ENCODE results near the gene HUNK. TPM values are rescaled to one million over a fixed set of nuclear protein-coding genes. Genes with fewer than 3 reads are reported as not detected.

HUNK gene
- total and polyA plus RNA-seq, 2 experiments from 2014 or later = 1.6 to 5.1 TPM

- no peaks in the 10 kb centered on the region for H3K36me3 ChIP-seq (ENCODE audit: insufficient read depth)
- no peaks in the 10 kb centered on the region for H3F3A ChIP-seq (replicated peaks; ENCODE audit: low read depth)
- H2AFZ ChIP-seq = no peak overlapping the region
- Mint-ChIP-seq H3K9me3 (peaks cover 8% of the 10 kb centered on the region), H3K27ac (no peak overlapping the region), H3K27me3 (ENCODE audit: insufficient read depth, low read depth, poor library complexity) (peaks cover 2% of the 10 kb centered on the region), H3K36me3 (ENCODE audit: low read depth) (no peaks in the 10 kb centered on the region), H3K4me1 (peaks cover 12% of the 10 kb centered on the region), H3K4me3 (no peak overlapping the region)
- no peak overlapping the region for H3K27ac ChIP-seq (ENCODE audit: low read depth)
- ATAC-seq = no peak
- H3K27me3 ChIP-seq (ENCODE audit: insufficient read depth) = no peaks in the 10 kb centered on the region
- H3K9me2 ChIP-seq (ENCODE audit: insufficient read depth) = peaks cover 6% of the 10 kb centered on the region; the same call in 1 of the 2 replicates
- no peak for TF ChIP-seq ZNF462 (CRISPR knock-in tag; IDR thresholded peaks at IDR 0.05)
- TF ChIP-seq REST (IDR thresholded peaks at IDR 0.05; ENCODE audit: unreplicated experiment) = no peak
- no peak for TF ChIP-seq NANOG (IDR thresholded peaks at IDR 0.05; ENCODE audit: borderline replicate concordance)
- no peak for TF ChIP-seq STAT1 (IDR thresholded peaks at IDR 0.05; ENCODE audit: unreplicated experiment)
- TF ChIP-seq JUNB (IDR thresholded peaks at IDR 0.05; ENCODE audit: unreplicated experiment) = no peak
- TF ChIP-seq ZNF331 (CRISPR knock-in tag; IDR thresholded peaks at IDR 0.05; ENCODE audit: low read depth) = no peak
- TF ChIP-seq EZH2 (IDR thresholded peaks at IDR 0.05; ENCODE audit: low read depth, unreplicated experiment) = no peak
- no peak for TF ChIP-seq ZNF114 (CRISPR knock-in tag; IDR thresholded peaks at IDR 0.05)
- no peak for TF ChIP-seq POLR2AphosphoS5 (IDR thresholded peaks at IDR 0.05; ENCODE audit: low read depth)
- TF ChIP-seq, protein P1, sequence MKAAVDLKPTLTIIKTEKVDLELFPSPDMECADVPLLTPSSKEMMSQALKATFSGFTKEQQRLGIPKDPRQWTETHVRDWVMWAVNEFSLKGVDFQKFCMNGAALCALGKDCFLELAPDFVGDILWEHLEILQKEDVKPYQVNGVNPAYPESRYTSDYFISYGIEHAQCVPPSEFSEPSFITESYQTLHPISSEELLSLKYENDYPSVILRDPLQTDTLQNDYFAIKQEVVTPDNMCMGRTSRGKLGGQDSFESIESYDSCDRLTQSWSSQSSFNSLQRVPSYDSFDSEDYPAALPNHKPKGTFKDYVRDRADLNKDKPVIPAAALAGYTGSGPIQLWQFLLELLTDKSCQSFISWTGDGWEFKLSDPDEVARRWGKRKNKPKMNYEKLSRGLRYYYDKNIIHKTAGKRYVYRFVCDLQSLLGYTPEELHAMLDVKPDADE (IDR thresholded peaks at IDR 0.05) = no peak
- no peak for TF ChIP-seq EZH2phosphoT487 (IDR thresholded peaks at IDR 0.05; ENCODE audit: unreplicated experiment)
- no peak for TF ChIP-seq CTCF (conservative IDR thresholded peaks at IDR 0.05; ENCODE audit: low read depth in 2 of 2)
- TF ChIP-seq CREB1 (CRISPR knock-in tag; IDR thresholded peaks at IDR 0.05; ENCODE audit: low read depth) = no peak
- H3K4me1 ChIP-seq (ENCODE audit: insufficient read depth) = peaks cover 16% of the 10 kb centered on the region; the same call in 1 of the 2 replicates
- no peaks in the 10 kb centered on the region for H3K79me2 ChIP-seq (replicated peaks; ENCODE audit: insufficient read depth)
- H3K4me3 ChIP-seq = no peak overlapping the region
- DNase-seq (ENCODE audit: low spot score) = no peak
- no peak overlapping the region for H3K4me2 ChIP-seq
- H4K20me1 ChIP-seq (replicated peaks; ENCODE audit: insufficient read depth) = no peaks in the 10 kb centered on the region
Observed at GRCh38 chr21:31848326-31848985, 24.4 kb upstream of the HUNK start.
